NCI-H1417 (cell line): ENCODE data around the gene RXRA.
"Not testable (repeated sequence)": the region's sequence is repeated elsewhere in the genome, so short reads cannot be mapped to it uniquely, and the experiment has no call there.

Source experiments
- DNase-seq, 3 experiments: peaks; one replicate each; lab custom pipeline; 2025; lab: John Stamatoyannopoulos, UW

The RXRA gene

DNA sequence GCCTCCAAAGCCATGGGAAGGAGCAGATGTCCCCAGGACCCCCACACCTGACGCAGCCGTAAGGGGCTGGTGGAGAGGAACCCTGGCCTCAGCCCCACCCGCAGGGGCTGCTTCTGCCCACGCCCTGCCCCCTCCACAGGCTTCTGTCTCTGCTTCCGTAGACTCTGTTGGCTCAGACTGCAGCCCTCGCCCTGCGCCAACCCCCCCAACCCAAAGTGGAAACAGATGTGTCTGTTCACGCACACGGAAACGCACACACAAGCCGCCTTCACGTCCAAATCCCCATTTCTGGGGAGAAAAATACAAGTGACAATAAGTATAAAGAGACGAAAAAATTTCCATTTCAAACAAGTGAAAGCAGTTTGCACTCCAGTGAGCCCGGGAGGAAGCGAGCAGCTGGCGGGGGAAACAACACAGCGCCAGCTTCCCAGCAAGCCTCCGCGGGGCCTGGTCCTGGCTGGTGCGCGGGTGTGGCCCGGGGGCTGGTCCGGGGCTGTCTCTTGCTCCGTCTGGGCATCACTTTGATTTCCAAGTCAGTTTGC is 32.6 kb upstream of the RXRA start:
- DNase-seq = peak in 1 of 3 experiments; percentile 47

DNA sequence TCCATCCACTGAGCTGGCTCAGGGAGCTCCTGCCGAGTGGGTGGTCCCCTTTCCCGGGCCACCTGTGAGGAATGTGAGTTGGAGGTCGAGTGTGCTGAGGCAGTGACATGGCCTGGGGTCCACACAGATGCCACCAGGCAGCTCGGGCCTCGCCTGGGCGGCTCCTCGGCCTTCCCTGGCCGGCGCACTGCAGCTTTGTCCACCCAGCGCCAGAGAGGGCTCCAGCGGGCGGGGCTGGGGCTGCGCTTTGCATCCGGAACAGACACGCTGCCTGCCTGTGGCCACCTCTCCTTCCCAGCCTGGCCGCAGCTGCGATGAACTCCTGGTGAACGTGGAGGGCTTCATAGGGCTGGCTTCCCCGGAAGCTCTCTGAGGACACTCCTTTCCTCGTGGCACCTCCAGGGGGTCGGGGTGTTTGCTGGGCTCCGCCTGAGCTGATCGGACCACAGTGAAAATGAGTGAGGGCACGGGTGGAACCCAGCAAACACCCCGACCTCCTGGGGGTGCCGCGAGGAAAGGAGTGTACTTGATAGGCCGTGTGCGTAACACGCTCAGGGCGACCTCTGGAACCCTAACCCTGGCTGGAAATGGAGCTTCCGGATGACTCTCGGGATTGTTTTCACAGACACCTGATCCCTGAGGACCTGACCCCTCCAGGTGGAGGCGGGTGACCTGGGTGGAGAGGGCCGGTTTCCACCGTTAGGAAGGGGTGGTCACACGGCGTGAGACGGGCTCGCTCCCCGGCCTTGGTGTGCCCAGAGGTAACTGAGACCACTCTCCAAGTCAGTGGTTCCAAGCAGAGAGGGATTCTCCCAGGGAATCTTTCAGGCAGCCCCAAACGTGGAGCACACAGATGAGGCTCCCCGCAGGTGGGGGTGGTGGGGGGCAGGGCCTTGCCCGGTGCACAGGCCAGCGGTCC is 31.8 kb upstream of the RXRA start:
- DNase-seq = peak in 2 of 3 experiments; percentile 33 to 46

DNA sequence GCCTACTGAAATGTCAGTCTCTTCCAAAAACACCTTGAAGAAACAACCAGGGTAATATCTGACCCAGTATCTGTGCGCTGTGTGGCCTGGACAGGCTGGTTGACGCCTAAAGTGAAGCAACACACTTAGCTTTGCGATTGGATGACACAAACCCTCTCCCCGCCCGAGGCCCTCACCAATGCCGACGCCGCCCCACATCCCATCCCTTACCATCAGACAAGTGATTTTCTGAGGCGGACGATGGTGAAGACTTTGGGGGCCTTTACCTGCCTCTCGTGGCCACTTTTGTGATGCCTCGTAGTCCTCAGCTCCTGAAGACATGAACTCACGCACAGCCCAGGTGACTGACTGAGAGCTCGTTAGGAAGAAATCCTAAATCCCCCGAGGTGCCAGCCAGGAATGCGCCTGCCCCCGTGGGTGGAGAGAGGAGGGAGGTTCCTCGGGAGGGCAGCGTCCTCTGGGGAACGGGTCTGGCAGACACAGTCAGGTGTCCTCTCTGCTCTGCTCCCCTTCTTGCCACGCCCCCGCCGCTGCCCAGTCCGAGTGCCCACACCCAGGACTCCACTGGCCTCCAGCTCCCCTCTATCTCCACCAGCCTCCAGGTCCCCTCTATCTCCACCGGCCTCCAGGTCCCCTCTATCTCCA is 31.0 kb upstream of the RXRA start:
- DNase-seq = no peak

DNA sequence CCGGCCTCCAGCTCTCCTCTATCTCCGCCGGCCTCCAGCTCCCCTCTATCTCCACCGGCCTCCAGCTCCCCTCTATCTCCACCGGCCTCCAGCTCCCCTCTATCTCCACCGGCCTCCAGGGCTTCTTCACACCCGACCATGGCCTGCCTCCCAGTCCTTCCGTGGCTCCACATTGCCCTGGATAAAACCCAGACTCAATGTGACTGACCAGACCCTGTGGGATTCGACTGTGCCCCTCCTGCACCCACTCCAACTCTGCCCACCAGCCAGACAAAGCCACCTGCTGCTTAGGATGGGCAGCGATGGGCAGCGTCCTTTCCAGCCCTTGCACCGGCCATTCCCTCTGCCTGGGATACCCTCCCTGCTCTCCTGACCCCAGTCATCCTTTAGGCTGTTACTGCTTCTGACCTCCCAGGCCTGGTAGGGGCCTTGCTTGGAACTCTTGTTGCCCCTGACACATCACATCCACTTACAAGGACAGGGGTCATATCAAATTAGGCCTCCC is 30.5 kb upstream of the RXRA start:
- no peak for DNase-seq

DNA sequence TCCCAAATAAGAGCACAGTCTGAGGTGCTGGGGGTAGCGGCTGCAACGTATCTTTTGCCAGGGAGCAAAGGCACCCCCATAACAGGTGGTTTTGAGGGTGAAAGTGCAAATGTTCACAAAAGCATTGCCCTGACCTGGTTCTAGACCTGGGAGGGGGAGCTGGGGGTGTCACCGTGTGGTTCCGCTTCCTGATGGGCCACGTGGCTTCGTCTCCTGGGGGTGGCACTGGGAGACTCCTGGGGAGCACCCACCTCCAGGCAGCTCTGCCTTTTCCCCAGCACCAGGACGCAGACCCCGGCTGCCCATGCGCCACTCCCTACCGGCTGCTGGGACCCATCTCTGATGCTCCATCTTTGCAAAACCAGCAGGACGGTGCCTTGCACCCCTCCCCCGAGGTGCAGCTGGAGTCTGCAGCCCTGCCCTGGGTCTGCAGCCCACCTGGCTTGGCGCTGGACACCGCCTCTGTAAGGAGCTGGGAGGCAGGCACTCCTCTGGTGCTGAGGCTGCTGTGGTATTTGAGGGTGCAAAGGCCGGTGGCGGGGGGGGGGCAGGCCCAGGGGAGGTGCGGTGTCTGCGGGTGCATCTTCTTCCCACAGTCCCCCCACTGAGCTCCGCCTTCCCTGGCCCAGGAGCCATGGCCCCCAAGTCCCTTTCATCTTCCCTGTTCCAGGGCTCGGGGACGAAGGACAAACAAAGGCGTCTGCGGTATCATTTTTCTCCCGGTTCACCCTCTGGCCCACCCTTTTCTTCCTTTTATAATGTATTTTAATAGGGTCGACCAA is 29.8 kb upstream of the RXRA start:
- no peak for DNase-seq

DNA sequence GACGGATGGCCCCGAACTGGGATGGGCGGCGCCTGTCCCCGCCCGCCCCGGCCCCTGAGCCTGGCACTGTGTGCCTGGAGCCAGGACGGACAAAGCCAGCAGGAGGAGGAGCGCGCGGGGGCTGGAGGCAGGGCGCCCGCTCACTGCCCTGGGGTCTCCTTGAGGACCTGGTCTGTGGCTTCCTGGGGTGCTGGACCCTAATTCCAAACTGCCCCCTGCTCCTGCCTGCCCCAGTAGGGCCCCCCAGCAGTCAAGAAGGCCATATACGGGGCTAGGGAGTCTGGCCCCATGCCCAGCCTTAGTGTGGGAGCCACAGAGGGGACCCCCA is 29.2 kb upstream of the RXRA start:
- no peak for DNase-seq

DNA sequence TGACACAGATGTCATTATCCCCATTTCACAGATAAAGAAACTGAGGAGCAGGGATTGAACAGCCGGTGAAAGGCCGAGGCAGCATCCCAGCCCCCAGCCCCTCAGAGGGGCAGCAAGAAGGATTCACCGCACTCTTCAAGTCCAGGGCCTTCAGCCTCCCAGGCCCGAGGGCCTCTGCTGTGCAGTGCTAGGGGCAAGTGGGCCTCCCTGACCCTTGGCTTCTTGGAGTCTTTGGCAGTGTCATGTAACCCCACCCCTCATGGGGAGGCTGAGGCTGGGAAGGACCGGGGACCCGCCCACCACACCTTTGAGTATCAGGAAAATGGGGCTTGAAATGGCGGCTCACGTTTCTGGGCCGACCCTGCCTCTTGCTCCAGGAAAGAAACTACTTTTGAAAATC is 28.7 kb upstream of the RXRA start:
- DNase-seq = no peak

DNA sequence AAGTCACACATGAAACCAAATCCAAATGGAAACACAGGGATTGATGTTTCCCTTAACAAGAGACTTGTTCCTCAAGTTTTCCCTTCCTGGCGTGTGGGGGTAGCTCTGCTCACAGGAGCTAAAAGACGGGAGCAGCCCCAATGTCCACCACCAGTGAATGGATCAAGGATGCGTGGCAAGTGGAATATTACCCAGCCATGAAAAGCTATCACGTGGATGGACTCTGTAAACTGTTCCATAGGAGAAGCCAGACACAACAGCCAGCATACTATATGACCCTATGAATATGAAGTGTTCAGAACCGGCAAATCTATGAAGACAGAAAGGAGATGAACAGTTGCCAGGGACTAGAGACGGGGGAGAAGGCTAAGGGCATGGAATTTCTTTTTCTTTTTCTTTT is 28.3 kb upstream of the RXRA start:
- DNase-seq = no peak

DNA sequence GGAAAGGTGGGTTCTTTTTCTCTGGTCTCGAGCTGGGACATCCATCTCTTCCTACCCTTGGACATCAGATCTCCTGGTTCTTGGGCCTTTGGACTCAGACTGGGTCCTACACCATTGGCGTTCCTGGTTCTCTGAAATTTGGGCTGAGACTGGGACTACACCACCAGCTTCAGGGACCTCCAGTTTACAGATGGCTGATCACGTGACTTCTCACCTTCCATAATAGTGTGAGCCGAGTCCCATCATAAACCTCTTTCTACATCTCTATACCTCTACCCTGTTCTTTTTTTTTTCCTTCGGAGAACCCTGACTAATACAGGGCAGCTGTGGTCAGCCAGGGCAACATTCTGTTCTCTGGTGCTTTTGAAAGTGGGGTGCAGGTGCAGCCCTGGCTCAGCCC is 27.2 kb upstream of the RXRA start:
- DNase-seq = no peak

DNA sequence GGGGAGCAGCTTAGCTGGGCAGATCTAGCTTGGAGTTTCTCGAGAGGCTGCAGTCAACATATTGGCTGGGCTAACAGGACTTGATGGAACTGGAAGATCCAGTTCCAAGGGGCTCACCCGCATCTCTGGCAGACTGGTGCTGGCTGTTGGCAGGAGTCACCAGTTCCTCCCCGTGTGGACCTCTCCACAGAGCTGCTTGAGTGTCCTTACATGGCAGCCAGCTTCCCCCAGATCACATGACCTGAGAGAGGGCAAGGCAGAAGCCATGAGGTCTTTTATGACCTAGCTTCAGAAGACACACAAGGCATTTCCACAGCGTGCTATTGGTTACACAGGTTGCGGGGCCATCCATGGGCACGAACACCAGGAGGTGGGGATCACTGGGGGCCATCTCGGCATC is 26.4 kb upstream of the RXRA start:
- DNase-seq = no peak

DNA sequence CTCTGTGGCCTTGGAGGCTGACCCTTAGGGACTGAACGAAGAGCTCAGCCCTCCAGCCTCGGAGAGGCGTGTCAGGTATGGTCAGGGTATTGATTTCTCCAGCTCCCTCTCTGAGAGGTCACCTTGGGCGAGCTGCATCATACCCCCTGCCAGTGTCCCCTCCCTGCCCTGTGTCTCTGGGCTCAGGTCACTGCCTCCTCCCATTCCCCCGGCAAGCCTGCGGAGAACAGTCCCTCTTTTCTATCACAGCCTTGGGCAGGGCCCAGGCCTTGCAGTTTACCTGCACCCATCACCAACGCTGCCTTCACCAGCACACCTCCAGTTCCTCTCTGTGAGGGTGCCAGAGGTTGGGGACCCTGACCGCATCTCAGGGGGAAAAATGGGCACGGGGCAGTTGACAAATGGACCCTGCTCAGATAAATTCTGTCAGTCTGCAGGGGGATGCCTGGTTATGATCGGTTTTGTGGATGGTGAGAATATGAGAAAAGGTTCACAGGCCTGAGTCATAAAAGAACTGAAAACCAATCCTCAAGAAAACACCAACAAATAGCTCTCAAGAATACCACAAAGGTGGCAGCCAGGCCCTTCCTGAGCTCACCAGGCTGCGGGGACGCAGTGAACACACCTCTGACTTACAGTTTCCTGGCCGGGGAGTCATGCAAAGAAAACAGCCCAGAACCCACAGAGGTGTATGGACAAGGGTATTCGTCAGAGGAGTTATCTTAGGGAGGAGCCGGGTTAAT is 24.7 kb upstream of the RXRA start:
- DNase-seq = peak in 1 of 3 experiments; percentile 21

DNA sequence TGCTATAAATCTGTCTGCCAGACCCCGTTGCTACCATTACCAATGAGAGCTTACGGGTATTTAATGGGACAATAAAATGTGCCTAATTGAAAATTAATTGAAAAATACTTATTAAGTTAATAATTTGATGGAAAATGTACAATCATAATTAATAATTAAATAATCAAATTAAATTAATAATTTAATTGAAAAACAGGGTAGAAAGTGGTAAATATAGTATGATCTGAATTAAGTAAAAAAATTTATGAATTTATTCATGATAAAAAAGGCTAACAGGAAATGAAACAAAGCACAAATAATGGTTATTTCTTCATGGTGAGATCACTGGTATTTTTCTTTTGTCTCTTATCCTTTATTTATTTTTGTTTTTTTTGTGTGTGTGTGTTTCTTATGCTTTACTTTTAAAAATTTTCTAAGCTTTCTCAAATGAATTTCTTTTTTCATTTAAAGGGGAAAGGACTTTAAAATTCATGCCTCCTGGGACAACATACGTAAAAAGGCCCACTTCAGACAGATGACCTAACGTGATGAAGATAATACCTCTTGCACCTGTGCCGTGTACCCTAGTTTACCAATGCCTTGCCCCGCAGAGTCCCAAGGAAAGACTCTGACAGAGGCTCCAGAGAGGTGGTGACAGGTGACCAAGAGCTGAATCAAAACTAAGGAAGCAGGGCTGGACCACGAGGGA is 24.0 kb upstream of the RXRA start:
- DNase-seq = no peak

DNA sequence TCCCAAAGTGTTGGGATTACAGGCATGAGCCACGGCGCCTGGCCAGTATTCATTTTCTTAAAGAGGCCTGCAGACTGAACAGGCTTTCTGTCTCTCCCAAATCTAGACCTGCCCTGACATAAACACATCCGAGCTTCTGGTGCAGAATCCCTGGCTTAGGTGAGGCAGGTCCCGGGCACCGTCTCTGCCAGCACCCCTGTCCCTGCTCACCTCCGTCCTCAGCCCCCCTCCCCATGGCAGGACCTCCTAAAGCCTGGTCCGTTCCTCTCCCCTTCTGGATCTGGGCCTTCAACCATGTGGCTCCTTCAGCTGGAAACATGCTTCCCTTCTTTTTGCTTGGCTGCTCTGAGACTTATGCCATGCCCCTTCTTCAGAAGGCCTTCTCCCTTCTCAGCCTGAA is 22.7 kb upstream of the RXRA start:
- no peak for DNase-seq

DNA sequence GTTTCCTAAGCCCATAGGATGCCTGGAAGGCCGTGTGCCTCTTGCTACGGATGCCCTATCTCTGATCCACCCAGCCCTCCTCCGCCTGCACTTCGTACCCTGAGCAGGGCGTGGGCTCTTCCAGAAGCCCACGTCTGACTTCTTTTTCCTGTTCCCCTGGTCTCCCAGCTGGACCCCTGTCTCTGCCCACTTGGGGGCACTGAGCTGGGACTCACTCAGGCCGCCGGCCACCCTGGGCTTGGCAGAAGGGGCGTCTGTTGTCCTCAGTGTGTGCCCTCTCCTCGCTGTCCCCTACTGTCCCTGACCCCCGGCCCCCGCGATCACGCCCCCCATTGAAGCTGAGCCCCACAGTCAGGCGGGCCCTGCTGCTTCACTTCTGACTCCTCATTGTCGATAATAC is 22.0 kb upstream of the RXRA start:
- DNase-seq = no peak

DNA sequence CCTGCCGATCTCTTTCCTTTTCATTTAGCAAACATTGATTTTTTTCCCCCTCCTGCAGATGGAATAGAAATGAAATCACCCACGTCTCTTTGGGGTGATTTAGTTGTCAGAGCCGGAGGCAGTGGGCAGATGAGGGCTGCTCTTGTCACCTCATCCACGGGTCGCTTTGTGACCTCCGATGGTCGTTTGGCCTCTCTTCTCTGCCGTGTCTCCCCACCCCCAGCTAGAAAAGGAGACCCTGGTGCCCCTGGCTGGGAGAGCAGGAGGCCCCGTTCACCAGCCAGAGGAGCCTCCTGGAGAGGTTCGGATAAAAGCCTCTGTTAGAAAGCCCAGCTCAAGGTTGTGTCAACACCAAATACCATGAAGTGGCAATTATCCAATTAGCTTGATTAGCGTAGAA is 21.6 kb upstream of the RXRA start:
- peak in 2 of 3 experiments; percentile 89 to 98 for DNase-seq

DNA sequence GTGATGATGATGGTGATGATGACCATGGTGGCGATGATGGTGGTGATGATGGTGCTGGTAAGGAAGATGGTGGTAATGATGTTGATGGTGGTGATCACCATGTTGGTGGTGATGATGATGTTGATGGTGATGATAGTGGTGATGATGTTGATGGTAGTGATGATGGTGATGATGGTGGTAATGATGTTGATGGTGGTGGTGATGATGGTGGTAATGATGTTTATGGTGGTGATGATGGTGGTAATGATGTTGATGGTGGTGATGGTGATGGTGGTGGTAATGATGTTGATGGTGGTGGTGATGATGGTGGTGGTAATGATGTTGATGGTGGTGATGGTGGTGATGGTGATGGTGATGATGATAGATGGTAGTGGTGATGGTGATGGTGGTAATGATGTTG is 20.7 kb upstream of the RXRA start:
- DNase-seq = no peak

DNA sequence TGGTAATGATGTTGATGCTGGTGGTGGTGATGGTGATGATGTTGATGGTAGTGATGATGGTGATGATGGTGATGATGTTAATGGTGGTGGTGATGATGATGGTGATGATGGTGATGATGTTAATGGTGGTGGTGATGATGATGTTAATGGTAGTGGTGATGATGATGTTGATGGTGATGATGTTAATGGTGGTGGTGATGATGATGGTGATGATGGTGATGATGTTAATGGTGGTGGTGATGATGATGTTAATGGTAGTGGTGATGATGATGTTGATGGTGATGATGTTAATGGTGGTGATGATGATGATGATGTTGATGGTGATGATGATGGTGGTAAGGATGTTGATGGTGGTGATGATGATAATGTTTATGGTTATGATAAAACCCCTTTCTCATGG is 20.2 kb upstream of the RXRA start:
- not testable (repeated sequence) for DNase-seq

DNA sequence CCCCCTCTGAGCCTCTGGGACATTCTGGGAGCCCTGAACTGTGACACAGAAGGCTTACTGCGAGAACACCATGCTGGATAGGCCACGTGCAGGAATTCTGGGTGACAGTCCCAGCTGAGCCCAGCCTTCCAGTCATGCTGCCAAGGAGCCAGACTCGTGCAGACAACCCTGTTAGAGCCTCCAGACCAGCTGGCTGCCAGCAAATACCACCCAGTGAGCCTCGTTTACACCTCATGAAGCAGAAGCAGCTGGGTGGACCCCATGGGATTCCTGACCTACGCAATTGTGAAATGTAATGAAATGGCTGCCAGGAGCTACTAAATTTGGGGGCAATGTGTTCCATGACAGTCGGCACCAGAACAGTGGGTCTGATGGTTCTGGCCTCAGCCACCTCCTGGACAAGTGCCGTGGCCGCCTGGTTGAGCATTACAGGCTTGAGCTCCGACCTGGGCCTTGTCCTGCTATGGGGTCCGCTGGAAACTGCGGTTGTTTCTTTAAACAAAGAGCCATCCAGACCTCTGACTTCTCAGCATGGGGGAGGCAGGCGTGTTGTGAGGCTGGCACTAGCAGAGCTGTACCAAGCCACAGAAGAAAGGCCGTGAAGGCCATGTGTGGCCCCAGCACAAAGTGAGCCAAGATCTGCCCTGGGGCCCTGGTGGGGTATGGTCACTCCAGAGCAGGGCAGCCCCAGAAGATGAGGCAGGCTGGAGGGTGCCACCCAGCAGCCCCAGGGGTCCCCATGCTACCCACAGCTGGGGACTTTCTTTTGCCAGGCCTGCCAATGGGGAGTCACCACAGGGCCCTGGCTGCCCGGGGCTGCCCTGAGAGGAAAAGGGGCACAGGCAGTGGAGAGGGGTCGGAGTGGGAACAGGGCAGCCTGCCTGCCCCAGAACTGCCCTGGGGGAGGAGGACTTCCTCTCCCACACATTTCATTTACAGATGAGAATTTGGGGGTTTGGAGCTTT is 19.3 kb upstream of the RXRA start:
- DNase-seq = peak in 1 of 3 experiments; percentile 23

DNA sequence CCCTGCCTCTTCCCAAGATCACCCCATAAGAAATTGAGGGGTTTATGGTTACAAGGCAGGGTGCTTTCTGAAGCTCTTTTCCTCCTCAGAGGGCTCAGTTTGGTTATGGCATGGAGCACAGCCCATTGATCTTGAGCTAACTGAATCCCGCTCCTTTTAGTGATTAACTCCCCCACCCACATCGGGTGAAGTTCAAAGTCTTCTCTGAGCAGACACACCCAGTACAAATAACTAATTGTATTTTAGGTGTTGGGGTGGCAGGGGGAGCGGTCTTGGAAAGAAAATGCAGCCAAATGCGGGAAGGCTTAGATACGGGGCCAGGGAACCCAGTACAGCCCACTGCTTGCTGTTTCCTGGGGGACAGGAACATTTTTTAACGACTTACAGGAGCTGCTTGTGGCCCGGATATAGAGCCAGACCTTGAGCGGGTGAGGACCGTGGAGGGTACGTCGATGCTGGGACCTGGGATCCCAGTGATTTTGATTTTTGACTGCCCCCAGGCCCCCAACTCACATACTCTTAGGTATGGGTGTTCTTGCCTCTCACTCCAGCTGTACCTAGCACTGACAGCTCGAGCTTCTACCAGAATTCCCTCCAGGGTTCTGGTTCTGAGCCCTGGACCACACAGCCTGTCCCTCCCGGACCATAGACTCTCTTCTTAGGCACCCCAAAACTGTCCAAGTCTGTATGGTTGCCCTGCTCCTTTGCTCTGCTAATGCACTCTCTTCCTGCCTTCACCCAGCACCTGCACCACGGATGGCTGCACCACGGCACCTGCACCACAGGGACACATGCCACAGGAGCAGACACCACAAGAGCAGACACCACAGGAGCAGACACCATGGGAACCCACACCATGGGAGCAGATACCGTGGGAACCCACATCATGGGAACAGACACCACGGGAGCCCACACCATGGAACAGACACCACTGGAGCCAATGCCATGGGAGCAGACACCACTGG is 18.3 kb upstream of the RXRA start:
- DNase-seq = no peak
